PC-9 (cell line): ENCODE results near the gene DAPK2.

Experiments
- EZH2 ChIP-seq: fragments of 200-600 bp; sonication (generic); IDR thresholded peaks from 2 replicates; pipeline ENCODE4 v1.8.0; 2017; ENCODE audit warnings: antibody characterized with exemption, low read depth
- TF ChIP-seq, protein P1 (sequence below): fragments of 200-600 bp; sonication (generic); conservative IDR thresholded peaks from 2 replicates; pipeline ENCODE4 v1.6.1; 2017; ENCODE audit warnings: mixed run types, antibody characterized with exemption, mild to moderate bottlenecking, moderate library complexity

DNA sequence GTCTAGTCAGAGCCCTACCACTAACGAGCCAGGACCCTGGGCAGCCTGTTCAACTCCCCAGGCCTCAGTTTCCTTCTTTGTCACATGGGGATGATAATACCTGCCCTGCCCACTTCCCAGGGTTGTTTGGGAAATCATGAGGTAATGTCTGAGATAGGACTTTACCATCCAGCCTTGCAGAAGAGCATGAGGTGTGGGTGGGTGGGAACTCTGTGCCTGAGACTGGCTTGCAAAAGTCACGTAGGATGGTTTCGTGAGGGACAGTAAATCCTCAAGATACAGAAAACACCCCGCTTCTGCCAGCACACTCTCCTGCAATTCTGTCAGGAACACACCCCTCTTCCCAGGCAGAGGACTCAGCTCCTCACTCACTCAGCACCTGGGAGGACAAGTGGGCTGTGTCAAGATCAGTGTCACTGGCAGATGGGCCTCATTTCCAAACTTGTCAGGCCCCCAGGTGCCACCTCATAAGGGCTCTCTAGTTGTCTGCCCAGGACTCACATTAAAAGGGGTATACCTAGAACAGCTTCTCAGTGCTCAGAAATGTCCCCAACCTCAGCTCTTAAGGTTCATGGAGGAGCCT lies 58.4 kb downstream of the DAPK2 start:
- TF ChIP-seq, protein P1, sequence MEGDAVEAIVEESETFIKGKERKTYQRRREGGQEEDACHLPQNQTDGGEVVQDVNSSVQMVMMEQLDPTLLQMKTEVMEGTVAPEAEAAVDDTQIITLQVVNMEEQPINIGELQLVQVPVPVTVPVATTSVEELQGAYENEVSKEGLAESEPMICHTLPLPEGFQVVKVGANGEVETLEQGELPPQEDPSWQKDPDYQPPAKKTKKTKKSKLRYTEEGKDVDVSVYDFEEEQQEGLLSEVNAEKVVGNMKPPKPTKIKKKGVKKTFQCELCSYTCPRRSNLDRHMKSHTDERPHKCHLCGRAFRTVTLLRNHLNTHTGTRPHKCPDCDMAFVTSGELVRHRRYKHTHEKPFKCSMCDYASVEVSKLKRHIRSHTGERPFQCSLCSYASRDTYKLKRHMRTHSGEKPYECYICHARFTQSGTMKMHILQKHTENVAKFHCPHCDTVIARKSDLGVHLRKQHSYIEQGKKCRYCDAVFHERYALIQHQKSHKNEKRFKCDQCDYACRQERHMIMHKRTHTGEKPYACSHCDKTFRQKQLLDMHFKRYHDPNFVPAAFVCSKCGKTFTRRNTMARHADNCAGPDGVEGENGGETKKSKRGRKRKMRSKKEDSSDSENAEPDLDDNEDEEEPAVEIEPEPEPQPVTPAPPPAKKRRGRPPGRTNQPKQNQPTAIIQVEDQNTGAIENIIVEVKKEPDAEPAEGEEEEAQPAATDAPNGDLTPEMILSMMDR, result no peak
- no peak for TF ChIP-seq EZH2
